ENCODE results near the gene TTLL11. TPM values are rescaled to one million over a fixed set of nuclear protein-coding genes. Genes with fewer than 3 reads are reported as not detected.

The TTLL11 gene
- total RNA-seq, 1 experiment from 2014 or later: 7.0 TPM

DNA sequence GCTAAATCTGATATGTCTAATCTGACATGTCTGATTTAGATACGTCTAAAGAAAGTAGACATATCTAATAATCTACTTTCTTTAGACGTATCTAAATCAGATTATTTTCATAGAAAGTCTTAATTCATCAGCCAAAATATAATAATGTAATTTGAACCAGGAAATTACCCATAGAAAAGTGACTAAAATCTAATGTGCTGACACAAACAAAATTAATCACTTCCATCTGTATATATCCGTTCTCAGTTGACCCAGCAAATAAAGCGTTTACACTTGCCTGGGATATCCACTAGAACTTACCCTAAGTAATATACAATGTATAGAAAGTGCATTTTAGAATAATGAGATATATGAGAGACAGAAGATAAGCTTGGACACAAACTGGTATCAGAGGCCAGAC lies 56.7 kb downstream of the TTLL11 start:
- POLR2A ChIA-PET (ENCODE audit: unreplicated experiment): no interaction called here

DNA sequence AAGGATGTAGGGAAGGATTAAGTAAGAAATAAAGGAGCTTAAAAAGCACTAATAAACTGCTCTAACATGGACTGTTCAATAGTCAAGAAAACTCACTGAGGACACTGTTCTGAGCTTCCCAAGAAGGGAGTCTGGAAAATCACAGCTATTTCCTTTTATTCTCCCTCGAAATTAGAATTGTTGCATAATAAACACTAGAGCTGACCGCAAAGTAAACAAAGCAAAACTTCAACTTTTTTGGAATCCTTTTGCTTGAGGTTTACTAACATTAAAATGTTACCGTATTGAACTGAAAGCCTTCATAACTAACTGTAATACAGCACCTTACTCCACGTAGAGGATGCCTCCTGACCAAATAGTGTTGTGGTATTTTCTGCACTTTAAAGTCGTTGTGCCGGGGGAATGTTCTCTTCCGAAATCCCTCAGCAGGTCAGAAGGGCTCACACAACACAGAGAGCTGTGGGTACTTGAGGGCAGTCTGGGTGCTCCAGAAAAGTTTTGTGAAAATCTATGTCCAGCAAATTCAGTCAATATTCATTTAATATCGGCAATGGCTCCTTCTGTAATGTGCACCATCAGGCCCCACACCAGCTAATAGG lies 59.2 kb downstream of the TTLL11 start:
- Histone ChIP-seq H3F3A (ENCODE audit: low read length, unreplicated experiment) (no peaks in the 10 kb centered on the region), H2AFZ (ENCODE audit: low read length) (no peak overlapping the region), H3K36me3 (ENCODE audit: low read depth, low read length) (no peaks in the 10 kb centered on the region), H3K9me2 (replicated peaks; ENCODE audit: low read length) (no peaks in the 10 kb centered on the region), H4K20me1 (ENCODE audit: low read length) (no peaks in the 10 kb centered on the region), H3K27ac (ENCODE audit: low read length) (no peak overlapping the region), H3K4me3 (ENCODE audit: low read length) (no peak overlapping the region), H3K27me3 (ENCODE audit: low read length) (no peaks in the 10 kb centered on the region), H3K9ac (ENCODE audit: low read length) (no peak overlapping the region), H3K9me3 (ENCODE audit: low read length) (no peaks in the 10 kb centered on the region), H3K79me2 (ENCODE audit: low read length) (no peaks in the 10 kb centered on the region), H3K4me2 (ENCODE audit: low read length) (no peak overlapping the region), H3K4me1 (ENCODE audit: insufficient read depth, low read length) (no peaks in the 10 kb centered on the region)
- intact Hi-C loops (cut with micrococcal nuclease): no loop called here
- POLR2A ChIA-PET (ENCODE audit: unreplicated experiment): no interaction called here
- DNase-seq (no peak), ATAC-seq (no peak)
- no TSS peak for BruUV-seq (replicated peaks)
- TF ChIP-seq EZH2 (IDR thresholded peaks at IDR 0.05; ENCODE audit: low read length, unreplicated experiment) (no peak), EZH2phosphoT487 (IDR thresholded peaks at IDR 0.05; ENCODE audit: borderline replicate concordance, low read length) (no peak)
- TF ChIP-seq, protein P1, sequence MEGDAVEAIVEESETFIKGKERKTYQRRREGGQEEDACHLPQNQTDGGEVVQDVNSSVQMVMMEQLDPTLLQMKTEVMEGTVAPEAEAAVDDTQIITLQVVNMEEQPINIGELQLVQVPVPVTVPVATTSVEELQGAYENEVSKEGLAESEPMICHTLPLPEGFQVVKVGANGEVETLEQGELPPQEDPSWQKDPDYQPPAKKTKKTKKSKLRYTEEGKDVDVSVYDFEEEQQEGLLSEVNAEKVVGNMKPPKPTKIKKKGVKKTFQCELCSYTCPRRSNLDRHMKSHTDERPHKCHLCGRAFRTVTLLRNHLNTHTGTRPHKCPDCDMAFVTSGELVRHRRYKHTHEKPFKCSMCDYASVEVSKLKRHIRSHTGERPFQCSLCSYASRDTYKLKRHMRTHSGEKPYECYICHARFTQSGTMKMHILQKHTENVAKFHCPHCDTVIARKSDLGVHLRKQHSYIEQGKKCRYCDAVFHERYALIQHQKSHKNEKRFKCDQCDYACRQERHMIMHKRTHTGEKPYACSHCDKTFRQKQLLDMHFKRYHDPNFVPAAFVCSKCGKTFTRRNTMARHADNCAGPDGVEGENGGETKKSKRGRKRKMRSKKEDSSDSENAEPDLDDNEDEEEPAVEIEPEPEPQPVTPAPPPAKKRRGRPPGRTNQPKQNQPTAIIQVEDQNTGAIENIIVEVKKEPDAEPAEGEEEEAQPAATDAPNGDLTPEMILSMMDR (conservative IDR thresholded peaks at IDR 0.05; ENCODE audit: low read depth, low read length): no peak
- CTCF ChIA-PET: no interaction called here

More for the DNA sequence above, 56.7 kb downstream of the TTLL11 start:
- Histone ChIP-seq H3K27me3 (ENCODE audit: low read length) (no peaks in the 10 kb centered on the region), H3K9me3 (ENCODE audit: low read length) (no peaks in the 10 kb centered on the region), H3F3A (ENCODE audit: low read length, unreplicated experiment) (no peaks in the 10 kb centered on the region), H3K9ac (ENCODE audit: low read length) (no peak overlapping the region), H3K4me1 (ENCODE audit: insufficient read depth, low read length) (no peaks in the 10 kb centered on the region), H3K4me2 (ENCODE audit: low read length) (no peak overlapping the region), H3K27ac (ENCODE audit: low read length) (no peak overlapping the region), H3K79me2 (ENCODE audit: low read length) (no peaks in the 10 kb centered on the region), H3K4me3 (ENCODE audit: low read length) (no peak overlapping the region), H4K20me1 (ENCODE audit: low read length) (no peaks in the 10 kb centered on the region), H3K9me2 (replicated peaks; ENCODE audit: low read length) (no peaks in the 10 kb centered on the region), H3K36me3 (ENCODE audit: low read depth, low read length) (no peaks in the 10 kb centered on the region), H2AFZ (ENCODE audit: low read length) (no peak overlapping the region)
- CTCF ChIA-PET: no interaction called here
- BruUV-seq (replicated peaks): no TSS peak
- TF ChIP-seq, protein P1 (conservative IDR thresholded peaks at IDR 0.05; ENCODE audit: low read depth, low read length): no peak
- TF ChIP-seq EZH2phosphoT487 (IDR thresholded peaks at IDR 0.05; ENCODE audit: borderline replicate concordance, low read length): no peak
- no peak for TF ChIP-seq EZH2 (IDR thresholded peaks at IDR 0.05; ENCODE audit: low read length, unreplicated experiment)
- no peak for DNase-seq
- ATAC-seq: no peak
- intact Hi-C loops (cut with micrococcal nuclease): no loop called here

DNA sequence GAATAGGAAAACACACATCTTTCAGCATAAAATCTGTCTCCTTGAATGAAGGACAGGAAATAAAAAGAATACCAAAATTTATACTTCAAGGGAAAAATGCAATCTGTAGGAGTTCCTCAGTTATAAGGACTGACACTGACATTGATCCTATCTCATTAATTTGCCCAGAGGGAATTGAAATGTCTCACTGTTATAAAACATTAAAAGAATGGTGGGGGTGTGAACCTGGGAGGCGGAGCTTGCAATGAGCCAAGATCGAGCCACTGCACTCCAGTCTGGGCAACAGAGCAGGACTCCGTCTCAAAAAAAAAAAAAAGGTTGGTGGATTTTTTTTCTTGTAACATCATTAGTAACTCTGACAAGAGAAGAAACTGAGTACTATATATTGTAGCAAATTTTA lies 60.8 kb downstream of the TTLL11 start:
- H3K9me2 ChIP-seq (replicated peaks; ENCODE audit: low read length): no peaks in the 10 kb centered on the region
- H3K4me1 ChIP-seq (ENCODE audit: insufficient read depth, low read length): no peaks in the 10 kb centered on the region
- H2AFZ ChIP-seq (ENCODE audit: low read length): no peak overlapping the region
- H3K79me2 ChIP-seq (ENCODE audit: low read length): no peaks in the 10 kb centered on the region
- ChIA-PET CTCF (no interaction called here), POLR2A (ENCODE audit: unreplicated experiment) (no interaction called here)
- no peak overlapping the region for H3K4me2 ChIP-seq (ENCODE audit: low read length)
- H3K4me3 ChIP-seq (ENCODE audit: low read length): no peak overlapping the region
- H3K9ac ChIP-seq (ENCODE audit: low read length): no peak overlapping the region
- H4K20me1 ChIP-seq (ENCODE audit: low read length): no peaks in the 10 kb centered on the region
- H3K9me3 ChIP-seq (ENCODE audit: low read length): no peaks in the 10 kb centered on the region
- ATAC-seq (no peak), DNase-seq (no peak)
- no peaks in the 10 kb centered on the region for H3F3A ChIP-seq (ENCODE audit: low read length, unreplicated experiment)
- no peaks in the 10 kb centered on the region for H3K36me3 ChIP-seq (ENCODE audit: low read depth, low read length)
- H3K27ac ChIP-seq (ENCODE audit: low read length): no peak overlapping the region
- intact Hi-C loops (cut with micrococcal nuclease): no loop called here
- no TSS peak for BruUV-seq (replicated peaks)
- H3K27me3 ChIP-seq (ENCODE audit: low read length): no peaks in the 10 kb centered on the region
- TF ChIP-seq, protein P1 (conservative IDR thresholded peaks at IDR 0.05; ENCODE audit: low read depth, low read length): no peak
- no peak for TF ChIP-seq EZH2phosphoT487 (IDR thresholded peaks at IDR 0.05; ENCODE audit: borderline replicate concordance, low read length)
- no peak for TF ChIP-seq EZH2 (IDR thresholded peaks at IDR 0.05; ENCODE audit: low read length, unreplicated experiment)
